Measurements from ENCODE around the gene TOR1AIP2.

DNA sequence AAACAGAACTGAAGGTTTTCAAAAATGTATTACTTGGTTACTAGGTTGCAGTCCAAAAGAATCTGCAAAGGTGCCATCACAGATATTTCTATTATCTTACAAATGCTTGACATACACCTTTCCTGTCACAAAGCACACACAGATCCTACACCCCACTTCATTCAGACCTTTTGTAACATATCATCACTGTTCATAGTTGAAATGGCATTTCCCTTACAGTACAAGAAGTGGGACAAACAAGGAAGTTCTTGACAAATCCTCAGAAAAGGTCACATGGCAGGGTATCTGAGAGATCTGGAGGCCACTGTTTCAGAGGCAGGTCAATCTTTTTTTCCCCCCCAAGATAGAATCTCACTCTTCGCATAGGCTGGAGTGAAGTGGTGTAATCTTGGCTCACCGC is 21.3 kb downstream of the TOR1AIP2 start:
- no peak for TF ChIP-seq POLR2AphosphoS5 (IDR thresholded peaks at IDR 0.05; ENCODE audit: low read depth, low read length)
- no peak for TF ChIP-seq TAF1 (IDR thresholded peaks at IDR 0.05; ENCODE audit: low read depth, low read length)
- TF ChIP-seq POLR2A (IDR thresholded peaks at IDR 0.05; ENCODE audit: low read depth, low read length): no peak
- TF ChIP-seq POU2F2 (IDR thresholded peaks at IDR 0.05; ENCODE audit: low read depth, low read length): no peak
- no peak for TF ChIP-seq PAX5 (IDR thresholded peaks at IDR 0.05; ENCODE audit: insufficient read depth, low read length, severe bottlenecking)
- TF ChIP-seq SPI1 (IDR thresholded peaks at IDR 0.05; ENCODE audit: low read depth, low read length): no peak

All from GM12891 (cell line).